ENCODE measurements around the gene GATA5.

Gene GATA5

DNA sequence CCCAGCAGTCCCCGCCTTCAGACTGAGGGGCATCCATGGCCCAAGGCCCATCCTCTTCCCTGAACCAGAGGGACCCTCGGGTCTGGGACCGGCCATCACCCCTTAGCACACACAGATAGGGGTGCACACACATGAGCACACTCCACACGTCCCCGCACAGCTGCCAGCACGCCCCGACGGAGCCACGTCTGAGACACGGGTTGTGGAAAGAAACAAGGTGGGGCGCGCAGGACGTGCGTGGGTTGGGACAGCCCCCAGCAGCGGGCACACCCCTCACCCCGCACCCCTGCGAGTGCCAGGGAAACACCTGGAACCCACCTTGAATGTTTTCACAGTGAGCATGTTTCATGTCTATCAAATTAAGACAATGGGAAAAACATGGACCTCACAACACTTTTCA, 6.4 kb downstream of the GATA5 start:
- TF ChIP-seq EGR1 (IDR thresholded peaks at IDR 0.05) (no peak), EP300 (IDR thresholded peaks at IDR 0.05; ENCODE audit: borderline replicate concordance) (no peak), TAF1 (IDR thresholded peaks at IDR 0.05; ENCODE audit: low read depth) (no peak), CREB1 (IDR thresholded peaks at IDR 0.05; ENCODE audit: low read depth) (no peak), CEBPB (IDR thresholded peaks at IDR 0.05) (no peak), YY1 (IDR thresholded peaks at IDR 0.05; ENCODE audit: low read depth) (no peak), RAD21 (IDR thresholded peaks at IDR 0.05; ENCODE audit: low read depth) (no peak)
- TF ChIP-seq, protein P1, sequence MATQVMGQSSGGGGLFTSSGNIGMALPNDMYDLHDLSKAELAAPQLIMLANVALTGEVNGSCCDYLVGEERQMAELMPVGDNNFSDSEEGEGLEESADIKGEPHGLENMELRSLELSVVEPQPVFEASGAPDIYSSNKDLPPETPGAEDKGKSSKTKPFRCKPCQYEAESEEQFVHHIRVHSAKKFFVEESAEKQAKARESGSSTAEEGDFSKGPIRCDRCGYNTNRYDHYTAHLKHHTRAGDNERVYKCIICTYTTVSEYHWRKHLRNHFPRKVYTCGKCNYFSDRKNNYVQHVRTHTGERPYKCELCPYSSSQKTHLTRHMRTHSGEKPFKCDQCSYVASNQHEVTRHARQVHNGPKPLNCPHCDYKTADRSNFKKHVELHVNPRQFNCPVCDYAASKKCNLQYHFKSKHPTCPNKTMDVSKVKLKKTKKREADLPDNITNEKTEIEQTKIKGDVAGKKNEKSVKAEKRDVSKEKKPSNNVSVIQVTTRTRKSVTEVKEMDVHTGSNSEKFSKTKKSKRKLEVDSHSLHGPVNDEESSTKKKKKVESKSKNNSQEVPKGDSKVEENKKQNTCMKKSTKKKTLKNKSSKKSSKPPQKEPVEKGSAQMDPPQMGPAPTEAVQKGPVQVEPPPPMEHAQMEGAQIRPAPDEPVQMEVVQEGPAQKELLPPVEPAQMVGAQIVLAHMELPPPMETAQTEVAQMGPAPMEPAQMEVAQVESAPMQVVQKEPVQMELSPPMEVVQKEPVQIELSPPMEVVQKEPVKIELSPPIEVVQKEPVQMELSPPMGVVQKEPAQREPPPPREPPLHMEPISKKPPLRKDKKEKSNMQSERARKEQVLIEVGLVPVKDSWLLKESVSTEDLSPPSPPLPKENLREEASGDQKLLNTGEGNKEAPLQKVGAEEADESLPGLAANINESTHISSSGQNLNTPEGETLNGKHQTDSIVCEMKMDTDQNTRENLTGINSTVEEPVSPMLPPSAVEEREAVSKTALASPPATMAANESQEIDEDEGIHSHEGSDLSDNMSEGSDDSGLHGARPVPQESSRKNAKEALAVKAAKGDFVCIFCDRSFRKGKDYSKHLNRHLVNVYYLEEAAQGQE (IDR thresholded peaks at IDR 0.05; ENCODE audit: low read depth), result no peak

DNA sequence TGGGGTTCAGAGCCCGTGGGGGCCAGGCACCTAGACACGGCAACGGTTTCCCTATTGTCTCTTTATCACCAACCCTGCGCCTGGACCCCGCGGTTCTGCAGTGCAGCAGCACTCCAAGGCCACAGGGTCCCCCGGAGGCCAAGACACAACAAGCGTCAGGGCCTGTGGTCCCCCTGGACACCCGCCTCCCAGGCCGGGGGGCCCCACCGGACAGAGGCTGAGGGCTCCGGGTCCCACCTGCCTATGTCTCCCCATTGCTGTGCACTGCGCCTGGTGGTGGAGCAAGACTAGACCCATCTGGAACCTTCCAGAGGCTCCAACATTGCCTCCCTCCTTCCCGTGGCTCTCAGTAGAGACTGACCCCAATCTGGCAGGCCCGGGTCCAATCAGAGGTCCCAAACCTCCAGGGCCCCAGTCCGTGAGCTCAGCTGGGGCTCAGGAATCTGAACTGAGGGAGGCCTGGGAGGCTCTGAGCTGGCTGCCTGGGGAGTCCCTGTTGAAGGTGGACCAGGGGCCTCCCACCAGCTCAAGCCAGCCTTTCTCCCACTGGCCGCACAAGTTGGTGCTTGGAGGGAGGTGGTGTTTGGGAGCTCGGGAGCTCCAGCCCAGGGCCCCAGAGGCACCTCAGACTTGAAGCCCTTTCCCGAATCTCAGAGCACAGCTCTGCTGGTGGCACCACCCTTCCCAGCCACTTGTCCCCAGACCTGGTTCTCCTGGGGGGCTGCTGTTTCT, 8.8 kb downstream of the GATA5 start:
- TF ChIP-seq RAD21 (IDR thresholded peaks at IDR 0.05; ENCODE audit: low read depth), result no peak
- TF ChIP-seq, protein P1 (IDR thresholded peaks at IDR 0.05; ENCODE audit: low read depth), result no peak
- no peak for TF ChIP-seq NFIC (IDR thresholded peaks at IDR 0.05)
- no peak for TF ChIP-seq TEAD4 (IDR thresholded peaks at IDR 0.05)
- TF ChIP-seq ZBTB7A (IDR thresholded peaks at IDR 0.05; ENCODE audit: low read depth), result no peak
- no peak for TF ChIP-seq YY1 (IDR thresholded peaks at IDR 0.05; ENCODE audit: low read depth)
- TF ChIP-seq FOXM1 (IDR thresholded peaks at IDR 0.05; ENCODE audit: borderline replicate concordance, low read depth), result no peak
- TF ChIP-seq EGR1 (IDR thresholded peaks at IDR 0.05), result no peak
- TF ChIP-seq TAF1 (IDR thresholded peaks at IDR 0.05; ENCODE audit: low read depth), result no peak
- TF ChIP-seq CREB1 (IDR thresholded peaks at IDR 0.05; ENCODE audit: low read depth), result no peak
- TF ChIP-seq TCF12 (IDR thresholded peaks at IDR 0.05; ENCODE audit: low read depth), result no peak
- TF ChIP-seq, protein P2, sequence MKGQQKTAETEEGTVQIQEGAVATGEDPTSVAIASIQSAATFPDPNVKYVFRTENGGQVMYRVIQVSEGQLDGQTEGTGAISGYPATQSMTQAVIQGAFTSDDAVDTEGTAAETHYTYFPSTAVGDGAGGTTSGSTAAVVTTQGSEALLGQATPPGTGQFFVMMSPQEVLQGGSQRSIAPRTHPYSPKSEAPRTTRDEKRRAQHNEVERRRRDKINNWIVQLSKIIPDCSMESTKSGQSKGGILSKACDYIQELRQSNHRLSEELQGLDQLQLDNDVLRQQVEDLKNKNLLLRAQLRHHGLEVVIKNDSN (IDR thresholded peaks at IDR 0.05), result no peak
- TF ChIP-seq EP300 (IDR thresholded peaks at IDR 0.05; ENCODE audit: borderline replicate concordance), result no peak
- TF ChIP-seq, protein P3, sequence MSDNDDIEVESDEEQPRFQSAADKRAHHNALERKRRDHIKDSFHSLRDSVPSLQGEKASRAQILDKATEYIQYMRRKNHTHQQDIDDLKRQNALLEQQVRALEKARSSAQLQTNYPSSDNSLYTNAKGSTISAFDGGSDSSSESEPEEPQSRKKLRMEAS (IDR thresholded peaks at IDR 0.05), result no peak
- TF ChIP-seq CEBPB (IDR thresholded peaks at IDR 0.05), result no peak

- TF ChIP-seq YY1 (IDR thresholded peaks at IDR 0.05; ENCODE audit: low read depth), result no peak
- TF ChIP-seq RAD21 (IDR thresholded peaks at IDR 0.05; ENCODE audit: low read depth), result no peak
- no peak for TF ChIP-seq EP300 (IDR thresholded peaks at IDR 0.05; ENCODE audit: borderline replicate concordance)
- no peak for TF ChIP-seq EGR1 (IDR thresholded peaks at IDR 0.05)
- TF ChIP-seq CREB1 (IDR thresholded peaks at IDR 0.05; ENCODE audit: low read depth), result no peak
- no peak for TF ChIP-seq CEBPB (IDR thresholded peaks at IDR 0.05)
- no peak for TF ChIP-seq TEAD4 (IDR thresholded peaks at IDR 0.05)
- TF ChIP-seq NFIC (IDR thresholded peaks at IDR 0.05), result no peak
- TF ChIP-seq, protein P1 (IDR thresholded peaks at IDR 0.05; ENCODE audit: low read depth), result no peak
- TF ChIP-seq FOXM1 (IDR thresholded peaks at IDR 0.05; ENCODE audit: borderline replicate concordance, low read depth), result no peak
- TF ChIP-seq, protein P2 (IDR thresholded peaks at IDR 0.05), result no peak
- TF ChIP-seq ZBTB7A (IDR thresholded peaks at IDR 0.05; ENCODE audit: low read depth), result no peak
These were observed 9.6 kb downstream of the GATA5 start for GRCh38 chr20:62466072-62466760.

DNA sequence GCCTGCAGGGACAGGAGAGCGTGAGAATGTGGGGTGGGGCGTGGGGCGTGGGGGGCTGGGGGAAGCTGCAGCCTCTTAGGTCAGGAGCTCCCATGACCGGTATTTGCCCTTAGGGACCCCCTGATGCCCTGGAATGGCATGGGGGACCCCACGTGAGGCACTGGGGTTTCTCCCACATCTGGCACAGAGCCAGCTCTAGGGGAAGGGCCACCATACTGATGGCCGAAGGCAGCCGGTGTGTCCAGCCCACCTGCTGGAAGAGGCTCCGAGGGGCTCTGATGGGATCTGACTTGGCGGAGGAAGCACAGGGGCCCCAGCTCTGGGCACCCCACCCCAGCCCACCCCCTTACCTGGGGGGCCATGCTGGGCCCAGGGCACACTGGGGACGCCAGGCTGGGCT, 10.8 kb downstream of the GATA5 start:
- no peak for TF ChIP-seq CEBPB (IDR thresholded peaks at IDR 0.05)
- no peak for TF ChIP-seq TAF1 (IDR thresholded peaks at IDR 0.05; ENCODE audit: low read depth)
- no peak for TF ChIP-seq RAD21 (IDR thresholded peaks at IDR 0.05; ENCODE audit: low read depth)
- TF ChIP-seq EP300 (IDR thresholded peaks at IDR 0.05; ENCODE audit: borderline replicate concordance), result no peak
- TF ChIP-seq, protein P1 (IDR thresholded peaks at IDR 0.05; ENCODE audit: low read depth), result no peak
- TF ChIP-seq, protein P3 (IDR thresholded peaks at IDR 0.05), result no peak
- TF ChIP-seq ZBTB7A (IDR thresholded peaks at IDR 0.05; ENCODE audit: low read depth), result no peak
- TF ChIP-seq TCF12 (IDR thresholded peaks at IDR 0.05; ENCODE audit: low read depth), result no peak
- no peak for TF ChIP-seq TEAD4 (IDR thresholded peaks at IDR 0.05)
- TF ChIP-seq YY1 (IDR thresholded peaks at IDR 0.05; ENCODE audit: low read depth), result no peak
- TF ChIP-seq, protein P2 (IDR thresholded peaks at IDR 0.05), result no peak
- no peak for TF ChIP-seq CREB1 (IDR thresholded peaks at IDR 0.05; ENCODE audit: low read depth)
- no peak for TF ChIP-seq FOXM1 (IDR thresholded peaks at IDR 0.05; ENCODE audit: borderline replicate concordance, low read depth)
- TF ChIP-seq EGR1 (IDR thresholded peaks at IDR 0.05), result no peak
- no peak; the same call in 1 of the 2 replicates for TF ChIP-seq NFIC (IDR thresholded peaks at IDR 0.05)
